K562 (cell line): ENCODE results near the gene MAP2K7. TPM values are rescaled to one million over a fixed set of nuclear protein-coding genes. Genes with fewer than 3 reads are reported as not detected.
A peak's percentile ranks its signal among the peaks of the same experiment; 100 is the strongest.

Source experiments
- CAMTA2 ChIP-seq: fragments of 250-450 bp; sonication (Bioruptor Pico); conservative IDR thresholded peaks from 2 replicates; pipeline ENCODE4 v1.5.1; 2022
- CBX1 ChIP-seq: sonication (generic); IDR thresholded peaks from 2 replicates; pipeline ENCODE4 v1.6.1; 2016; ENCODE audit warnings: antibody characterized with exemption, low read depth, mild to moderate bottlenecking
- EHMT2 ChIP-seq: fragments of 450-650 bp; IDR thresholded peaks from 2 replicates; pipeline ENCODE4 v1.6.1; 2018; ENCODE audit warnings: antibody characterized with exemption
- EP400 ChIP-seq: fragments of 450-650 bp; IDR thresholded peaks from 2 replicates; pipeline ENCODE4 v1.6.1; 2017; ENCODE audit warnings: antibody characterized with exemption, mild to moderate bottlenecking, moderate library complexity
- ESRRB ChIP-seq: fragments of 250-450 bp; sonication (Bioruptor Pico); IDR thresholded peaks from 2 replicates; pipeline ENCODE4 v1.5.0; 2020; ENCODE audit warnings: mild to moderate bottlenecking, moderate library complexity, borderline replicate concordance
- FOXJ3 ChIP-seq: sonication (generic); formaldehyde crosslinking; IDR thresholded peaks from 2 replicates; pipeline ENCODE4 v1.4.0; 2020; ENCODE audit warnings: mild to moderate bottlenecking, missing genetic modification reagents
- JUN ChIP-seq, 2 experiments: sonication (generic) in 1 of 2; formaldehyde crosslinking in 1 of 2; IDR thresholded peaks; 2 replicates each; pipeline versions ENCODE4 v1.6.1 to v1.8.0; 2012 to 2022; ENCODE audit warnings: borderline replicate concordance in 2 of 2, mild to moderate bottlenecking in 2 of 2, improper control_type of control experiment in 1 of 2, low read depth in 1 of 2, low read length in 1 of 2, missing genetic modification reagents in 1 of 2
- L3MBTL2 ChIP-seq: fragments of 450-650 bp; IDR thresholded peaks from 2 replicates; pipeline ENCODE4 v1.6.1; 2016; ENCODE audit warnings: mild to moderate bottlenecking, moderate library complexity
- NRF1 ChIP-seq, 2 experiments: fragments of 450-650 bp; IDR thresholded peaks in 1 of 2; conservative IDR thresholded peaks in 1 of 2; 2 replicates each; pipeline ENCODE4 v1.6.1; 2014; ENCODE audit warnings: mild to moderate bottlenecking in 2 of 2
- POLR2G ChIP-seq: fragments of 200-400 bp; formaldehyde crosslinking; IDR thresholded peaks from 2 replicates; pipeline ENCODE4 v1.6.1; 2017; ENCODE audit warnings: low read depth, mild to moderate bottlenecking, antibody characterized with exemption, low read length, moderate library complexity
- SAFB ChIP-seq: fragments of 200-400 bp; formaldehyde crosslinking; IDR thresholded peaks from 2 replicates; pipeline ENCODE4 v1.6.1; 2017; ENCODE audit warnings: low read depth, low read length, borderline replicate concordance
- ZNF197 ChIP-seq: fragments of 200-800 bp; sonication (Bioruptor generic); IDR thresholded peaks from 2 replicates; pipeline ENCODE4 v1.6.1; 2016; ENCODE audit warnings: low read depth, missing genetic modification characterization, missing compliant biosample characterization
- polyA plus RNA-seq, 8 experiments: library from polyadenylated mRNA; depleted of rRNA in 4 of 8; stranded (reverse) in 5 of 8; unstranded in 3 of 8; fragments of >200 nt; fragmentation: Nextera tagmentation in 2 of 8; fragmentation: Illumina TruSeq in 1 of 8; extraction: Ambion mirVana in 2 of 8; extraction: Trizol in 1 of 8; gene quantifications; 2 replicates each; pipeline versions ENCODE4 v1.2.1 to v1.2.3, GENCODE V29; 2011 to 2014; ENCODE audit warnings: inconsistent platforms in 1 of 8, missing spikeins in 1 of 8
- total RNA-seq, 7 experiments: library from RNA; depleted of rRNA in 6 of 7; stranded (reverse); fragments of >200 nt in 6 of 7; fragmentation: Illumina TruSeq in 2 of 7; extraction: Trizol in 2 of 7; gene quantifications; 2 replicates each; pipeline versions ENCODE4 v1.2.1 to v1.2.3, GENCODE V29; 2011 to 2021; ENCODE audit warnings: low replicate concordance in 1 of 7
- TF ChIP-seq, protein P1 (sequence below), 2 experiments: fragments of 450-650 bp; formaldehyde crosslinking in 1 of 2; IDR thresholded peaks; 2 replicates each; pipeline versions ENCODE4 v1.4.0 to v1.6.1; 2014 to 2020; ENCODE audit warnings: mild to moderate bottlenecking in 2 of 2, borderline replicate concordance in 1 of 2, low read depth in 1 of 2
- TF ChIP-seq, protein P2 (sequence below): sonication (generic); formaldehyde crosslinking; IDR thresholded peaks from 2 replicates; pipeline ENCODE4 v1.8.0; 2022; ENCODE audit warnings: missing genetic modification reagents, mild to moderate bottlenecking, borderline replicate concordance
- TF ChIP-seq, protein P3 (sequence below): fragments of 450-650 bp; IDR thresholded peaks from one replicate; pipeline ENCODE4 v1.6.1; 2018; ENCODE audit warnings: mild to moderate bottlenecking, moderate library complexity; ENCODE audit not compliant: partially characterized antibody

The MAP2K7 gene
- total and polyA plus RNA-seq, 9 of the 15 experiments (the other 6 are each of a cell fraction or from before 2014, with no cell fraction given) = 0.51 to 45.8 (median 14.1) TPM

DNA sequence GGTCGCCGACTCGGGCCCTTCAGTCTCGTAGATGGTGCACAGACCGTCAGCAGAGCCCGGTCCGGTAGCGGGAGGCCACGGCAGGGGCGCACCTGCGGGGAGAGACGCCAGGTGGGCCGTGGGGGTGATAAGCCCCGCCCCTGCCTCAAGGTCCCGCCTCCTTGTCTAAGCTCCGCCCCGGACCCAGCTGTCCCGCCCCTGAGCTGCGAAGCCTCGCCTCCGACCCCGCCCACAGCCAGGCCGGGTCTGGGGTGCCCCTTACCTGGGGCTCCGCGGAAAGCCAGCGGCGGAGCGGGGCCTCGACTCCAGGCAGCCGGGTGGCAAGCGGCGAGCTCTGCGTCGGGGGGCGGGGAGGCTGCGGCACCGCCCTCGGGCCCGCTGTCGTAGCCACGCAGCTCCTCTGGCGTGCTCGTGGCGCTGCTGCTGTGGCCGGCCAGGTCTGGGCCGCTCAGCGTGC lies 34.2 kb upstream of the MAP2K7 start (continued):
- TF ChIP-seq, protein P1, sequence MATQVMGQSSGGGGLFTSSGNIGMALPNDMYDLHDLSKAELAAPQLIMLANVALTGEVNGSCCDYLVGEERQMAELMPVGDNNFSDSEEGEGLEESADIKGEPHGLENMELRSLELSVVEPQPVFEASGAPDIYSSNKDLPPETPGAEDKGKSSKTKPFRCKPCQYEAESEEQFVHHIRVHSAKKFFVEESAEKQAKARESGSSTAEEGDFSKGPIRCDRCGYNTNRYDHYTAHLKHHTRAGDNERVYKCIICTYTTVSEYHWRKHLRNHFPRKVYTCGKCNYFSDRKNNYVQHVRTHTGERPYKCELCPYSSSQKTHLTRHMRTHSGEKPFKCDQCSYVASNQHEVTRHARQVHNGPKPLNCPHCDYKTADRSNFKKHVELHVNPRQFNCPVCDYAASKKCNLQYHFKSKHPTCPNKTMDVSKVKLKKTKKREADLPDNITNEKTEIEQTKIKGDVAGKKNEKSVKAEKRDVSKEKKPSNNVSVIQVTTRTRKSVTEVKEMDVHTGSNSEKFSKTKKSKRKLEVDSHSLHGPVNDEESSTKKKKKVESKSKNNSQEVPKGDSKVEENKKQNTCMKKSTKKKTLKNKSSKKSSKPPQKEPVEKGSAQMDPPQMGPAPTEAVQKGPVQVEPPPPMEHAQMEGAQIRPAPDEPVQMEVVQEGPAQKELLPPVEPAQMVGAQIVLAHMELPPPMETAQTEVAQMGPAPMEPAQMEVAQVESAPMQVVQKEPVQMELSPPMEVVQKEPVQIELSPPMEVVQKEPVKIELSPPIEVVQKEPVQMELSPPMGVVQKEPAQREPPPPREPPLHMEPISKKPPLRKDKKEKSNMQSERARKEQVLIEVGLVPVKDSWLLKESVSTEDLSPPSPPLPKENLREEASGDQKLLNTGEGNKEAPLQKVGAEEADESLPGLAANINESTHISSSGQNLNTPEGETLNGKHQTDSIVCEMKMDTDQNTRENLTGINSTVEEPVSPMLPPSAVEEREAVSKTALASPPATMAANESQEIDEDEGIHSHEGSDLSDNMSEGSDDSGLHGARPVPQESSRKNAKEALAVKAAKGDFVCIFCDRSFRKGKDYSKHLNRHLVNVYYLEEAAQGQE (IDR thresholded peaks at IDR 0.05; ENCODE audit: borderline replicate concordance) = no peak
- TF ChIP-seq, protein P1 (CRISPR knock-in tag; IDR thresholded peaks at IDR 0.05; ENCODE audit: low read depth) = no peak
- TF ChIP-seq JUN (IDR thresholded peaks at IDR 0.05; ENCODE audit: borderline replicate concordance, low read depth, low read length) (0 out of 2 replicates have a peak, but pooled peaks have one; percentile 1), JUN (CRISPR knock-in tag; IDR thresholded peaks at IDR 0.05; ENCODE audit: borderline replicate concordance) (no peak), EHMT2 (no peak), L3MBTL2 (peak; percentile 56; the same call in 1 of the 2 replicates), SAFB (0 out of 2 replicates have a peak, but pooled peaks have one; percentile 17), EP400 (no peak), ESRRB (CRISPR knock-in tag) (no peak), ZNF197 (CRISPR knock-in tag) (no peak), CAMTA2 (CRISPR knock-in tag) (no peak), POLR2G (0 out of 2 replicates have a peak, but pooled peaks have one; percentile 13), CBX1 (no peak), FOXJ3 (CRISPR knock-in tag) (no peak), NRF1 (conservative IDR thresholded peaks at IDR 0.05 in 1 of 2, IDR thresholded peaks at IDR 0.05 in 1 of 2) (peak; percentile 27 to 42; a peak in 2 of 4 replicates)
- TF ChIP-seq, protein P2, sequence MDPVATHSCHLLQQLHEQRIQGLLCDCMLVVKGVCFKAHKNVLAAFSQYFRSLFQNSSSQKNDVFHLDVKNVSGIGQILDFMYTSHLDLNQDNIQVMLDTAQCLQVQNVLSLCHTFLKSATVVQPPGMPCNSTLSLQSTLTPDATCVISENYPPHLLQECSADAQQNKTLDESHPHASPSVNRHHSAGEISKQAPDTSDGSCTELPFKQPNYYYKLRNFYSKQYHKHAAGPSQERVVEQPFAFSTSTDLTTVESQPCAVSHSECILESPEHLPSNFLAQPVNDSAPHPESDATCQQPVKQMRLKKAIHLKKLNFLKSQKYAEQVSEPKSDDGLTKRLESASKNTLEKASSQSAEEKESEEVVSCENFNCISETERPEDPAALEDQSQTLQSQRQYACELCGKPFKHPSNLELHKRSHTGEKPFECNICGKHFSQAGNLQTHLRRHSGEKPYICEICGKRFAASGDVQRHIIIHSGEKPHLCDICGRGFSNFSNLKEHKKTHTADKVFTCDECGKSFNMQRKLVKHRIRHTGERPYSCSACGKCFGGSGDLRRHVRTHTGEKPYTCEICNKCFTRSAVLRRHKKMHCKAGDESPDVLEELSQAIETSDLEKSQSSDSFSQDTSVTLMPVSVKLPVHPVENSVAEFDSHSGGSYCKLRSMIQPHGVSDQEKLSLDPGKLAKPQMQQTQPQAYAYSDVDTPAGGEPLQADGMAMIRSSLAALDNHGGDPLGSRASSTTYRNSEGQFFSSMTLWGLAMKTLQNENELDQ (CRISPR knock-in tag) = no peak
- TF ChIP-seq, protein P3, sequence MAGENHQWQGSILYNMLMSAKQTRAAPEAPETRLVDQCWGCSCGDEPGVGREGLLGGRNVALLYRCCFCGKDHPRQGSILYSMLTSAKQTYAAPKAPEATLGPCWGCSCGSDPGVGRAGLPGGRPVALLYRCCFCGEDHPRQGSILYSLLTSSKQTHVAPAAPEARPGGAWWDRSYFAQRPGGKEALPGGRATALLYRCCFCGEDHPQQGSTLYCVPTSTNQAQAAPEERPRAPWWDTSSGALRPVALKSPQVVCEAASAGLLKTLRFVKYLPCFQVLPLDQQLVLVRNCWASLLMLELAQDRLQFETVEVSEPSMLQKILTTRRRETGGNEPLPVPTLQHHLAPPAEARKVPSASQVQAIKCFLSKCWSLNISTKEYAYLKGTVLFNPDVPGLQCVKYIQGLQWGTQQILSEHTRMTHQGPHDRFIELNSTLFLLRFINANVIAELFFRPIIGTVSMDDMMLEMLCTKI = no peak
